GDM1 (cell line): ENCODE measurements around the gene DOCK7.
"Not testable (repeated sequence)": the region's sequence is repeated elsewhere in the genome, so short reads cannot be mapped to it uniquely, and the experiment has no call there.

Experiments used
- DNase-seq: peaks from one replicate; lab custom pipeline; 2025; lab: John Stamatoyannopoulos, UW

Gene DOCK7

DNA sequence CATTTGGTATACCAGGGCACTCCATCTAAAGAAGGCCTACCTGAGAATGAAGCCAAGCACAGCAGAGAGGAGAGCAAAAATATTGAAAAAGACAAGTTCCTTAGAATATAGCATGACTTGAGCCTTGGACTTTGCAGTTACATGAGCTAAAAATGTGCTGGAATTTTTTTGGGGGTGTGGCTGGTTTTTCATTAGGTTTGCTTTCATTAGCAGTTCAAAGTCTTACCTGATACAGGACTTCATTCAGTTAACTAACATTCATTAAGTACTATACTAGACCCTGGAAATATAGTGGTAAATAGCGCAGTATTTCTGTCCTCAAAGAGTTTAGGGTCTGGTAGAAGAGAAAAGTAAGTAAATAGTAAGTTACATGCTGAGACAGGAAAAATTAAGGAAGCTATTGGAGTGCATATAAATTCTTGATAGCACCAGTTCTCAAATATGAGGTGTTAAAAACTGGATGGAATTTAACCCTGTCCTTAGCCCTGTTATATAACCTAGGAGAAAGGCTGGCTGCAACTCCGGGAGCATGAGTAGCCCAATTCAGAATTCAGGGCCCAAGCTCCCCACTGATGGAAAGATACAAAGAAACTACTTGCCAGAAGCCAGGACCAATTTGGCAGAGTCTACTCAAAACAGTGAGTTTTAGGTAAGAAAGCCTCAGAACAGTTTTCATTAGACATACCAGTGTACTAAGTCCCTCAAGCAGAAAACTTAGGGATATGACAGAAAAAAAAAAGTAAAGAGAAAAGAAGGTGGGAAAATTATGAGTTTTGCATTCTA, 3.1 kb upstream of the DOCK7 start:
- DNase-seq: no peak

DNA sequence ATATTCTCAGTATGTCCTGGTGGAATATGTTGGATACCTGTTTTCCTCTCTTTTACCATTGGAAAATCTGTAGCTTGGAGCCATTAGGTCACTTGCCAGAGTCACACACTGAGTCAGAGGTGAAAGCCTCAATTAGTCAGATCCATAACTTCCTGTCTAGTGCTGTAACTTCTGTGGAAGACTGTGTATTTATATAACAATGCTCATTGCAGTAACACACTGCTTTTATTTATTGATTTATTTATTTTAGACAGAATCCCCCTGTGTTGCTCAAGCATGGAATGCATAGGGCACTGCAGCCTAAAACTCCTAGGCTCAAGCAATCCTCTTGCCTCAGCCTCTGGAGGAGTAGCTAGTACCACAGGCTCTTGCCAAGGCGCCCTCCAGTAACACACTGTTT, 1.3 kb upstream of the DOCK7 start:
- no peak for DNase-seq

DNA sequence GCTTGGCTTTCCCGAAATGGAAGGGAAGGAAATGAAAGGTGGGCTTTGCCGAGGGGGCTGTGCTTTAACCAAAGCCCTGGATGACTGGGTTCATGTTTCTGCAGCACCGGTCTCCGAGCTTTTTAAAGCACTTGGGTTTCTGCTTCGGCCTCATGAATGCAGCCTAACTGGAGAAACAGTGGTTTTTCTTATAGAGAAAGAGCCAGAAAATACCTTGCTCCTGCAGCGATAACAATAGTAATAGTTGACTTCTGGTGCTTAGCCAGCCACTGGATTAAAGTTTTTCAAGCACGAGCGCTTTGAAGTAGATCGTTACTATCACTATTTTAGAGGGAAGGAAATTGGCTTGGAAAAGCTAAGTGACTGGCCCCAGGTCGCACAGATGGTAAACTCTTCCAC, 500 bp upstream of the DOCK7 start:
- DNase-seq: no peak

DNA sequence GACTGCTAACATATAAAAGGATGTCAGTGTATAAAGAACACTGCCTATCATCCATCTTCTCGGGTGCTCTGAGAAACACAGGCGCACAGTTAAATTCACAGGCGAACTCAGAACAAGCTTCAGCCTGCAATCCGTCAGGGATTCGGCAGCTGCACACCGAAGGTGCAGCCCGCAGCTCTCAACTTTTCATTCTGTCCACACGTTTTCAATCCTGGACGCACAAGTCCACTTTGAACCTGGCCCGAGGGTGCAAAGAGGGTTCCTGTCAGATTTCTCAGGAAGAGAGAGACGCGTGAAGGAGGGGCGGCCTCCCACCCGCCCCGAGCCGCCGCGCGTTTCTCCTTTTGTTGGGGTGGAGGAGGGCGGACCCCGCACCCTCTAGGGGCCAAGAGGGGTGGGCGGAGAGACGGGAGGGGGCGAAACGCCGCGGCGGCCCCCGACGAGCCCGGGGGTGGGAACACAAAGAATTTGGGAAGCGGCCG, 724 bp downstream of the DOCK7 start:
- peak; percentile 17 for DNase-seq

DNA sequence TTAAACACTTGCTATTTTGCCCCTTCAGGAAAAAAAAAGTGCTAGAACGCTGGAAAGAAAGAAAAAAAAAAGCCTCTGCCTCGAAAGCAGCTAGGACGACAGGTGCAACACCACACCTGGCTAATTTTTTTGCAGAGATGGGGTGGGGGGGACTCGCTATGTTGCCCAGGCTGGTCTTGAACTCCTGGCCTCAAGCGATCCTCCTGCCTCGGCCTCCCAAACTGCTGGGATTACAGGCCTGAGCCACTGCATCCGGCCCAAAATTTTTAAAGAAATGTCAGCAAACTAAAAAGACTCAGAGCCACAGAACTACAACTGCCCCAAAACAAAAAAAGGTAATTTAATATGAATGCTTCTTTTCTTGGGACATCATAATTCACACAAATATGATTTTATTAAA, 1.4 kb downstream of the DOCK7 start:
- DNase-seq: no peak

DNA sequence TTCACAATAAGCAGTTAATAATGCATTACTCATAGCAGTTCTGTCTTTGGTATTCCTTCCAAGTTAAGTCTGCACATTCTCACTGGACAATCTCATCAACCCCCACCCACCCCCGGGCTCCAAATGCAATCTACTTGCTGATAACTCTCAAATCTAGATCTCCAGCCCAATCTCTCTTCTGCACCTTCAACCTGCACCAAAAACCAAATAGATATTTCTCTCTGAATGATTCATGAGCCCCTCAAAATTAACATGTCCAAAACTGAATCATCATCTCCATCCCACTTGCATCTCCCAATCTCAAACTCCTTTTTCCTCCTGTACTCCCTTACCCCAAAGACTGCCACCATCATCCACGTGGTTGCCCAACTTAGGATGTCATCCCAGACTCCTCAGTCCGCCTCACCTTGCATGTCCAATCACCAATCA, 2.7 kb downstream of the DOCK7 start:
- no peak for DNase-seq

DNA sequence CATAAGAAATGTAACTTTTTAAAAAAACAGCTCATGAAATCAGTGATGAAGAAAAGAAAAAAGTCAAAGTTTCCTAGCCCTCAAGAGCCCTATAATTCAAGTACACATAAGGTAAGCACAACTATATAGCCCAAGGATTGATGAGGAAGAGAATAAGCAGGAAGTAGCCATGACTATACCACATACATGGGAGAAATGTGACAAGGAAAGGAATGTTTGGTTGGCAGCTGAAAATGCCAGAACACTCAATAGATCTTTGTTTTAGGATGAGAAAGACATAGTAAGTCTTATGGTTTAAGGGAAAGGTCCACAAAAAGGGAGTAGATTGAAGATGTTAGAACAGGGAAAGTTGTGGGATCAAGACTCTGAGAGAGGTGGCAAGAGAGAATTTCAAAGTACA, 5.7 kb downstream of the DOCK7 start:
- DNase-seq: no peak

DNA sequence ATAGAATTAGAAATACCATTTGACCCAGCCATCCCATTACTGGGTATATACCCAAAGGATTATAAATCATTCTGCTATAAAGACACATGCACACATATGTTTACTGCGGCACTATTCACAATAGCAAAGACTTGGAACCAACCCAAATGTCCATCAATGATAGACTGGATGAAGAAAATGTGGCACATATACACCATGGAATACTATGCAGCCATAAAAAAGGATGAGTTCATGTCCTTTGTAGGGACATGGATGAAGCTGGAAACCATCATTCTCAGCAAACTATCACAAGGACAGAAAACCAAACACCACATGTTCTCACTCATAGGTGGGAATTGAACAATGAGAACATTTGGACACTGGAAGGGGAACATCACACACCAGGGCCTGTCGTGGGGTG, 7.2 kb downstream of the DOCK7 start:
- DNase-seq: not testable (repeated sequence)

DNA sequence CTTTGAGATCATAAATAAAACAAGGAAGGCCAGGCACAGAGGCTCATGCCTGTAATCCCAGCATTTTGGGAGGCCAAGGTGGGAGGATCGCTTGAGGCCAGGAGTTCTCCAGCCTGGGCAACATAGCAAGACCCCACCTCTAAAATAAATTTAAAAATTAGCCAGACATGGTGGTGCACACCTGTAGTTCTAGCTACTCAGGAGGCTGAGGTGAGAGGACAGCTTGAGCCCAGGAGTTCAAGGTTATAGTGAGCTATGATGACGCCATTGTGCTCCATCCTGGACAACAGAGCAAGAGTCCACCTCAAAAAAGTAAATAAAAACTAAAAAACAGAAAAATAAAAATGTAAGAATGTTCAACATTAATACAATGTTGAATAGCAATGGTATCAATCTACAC, 10.4 kb downstream of the DOCK7 start:
- not testable (repeated sequence) for DNase-seq

DNA sequence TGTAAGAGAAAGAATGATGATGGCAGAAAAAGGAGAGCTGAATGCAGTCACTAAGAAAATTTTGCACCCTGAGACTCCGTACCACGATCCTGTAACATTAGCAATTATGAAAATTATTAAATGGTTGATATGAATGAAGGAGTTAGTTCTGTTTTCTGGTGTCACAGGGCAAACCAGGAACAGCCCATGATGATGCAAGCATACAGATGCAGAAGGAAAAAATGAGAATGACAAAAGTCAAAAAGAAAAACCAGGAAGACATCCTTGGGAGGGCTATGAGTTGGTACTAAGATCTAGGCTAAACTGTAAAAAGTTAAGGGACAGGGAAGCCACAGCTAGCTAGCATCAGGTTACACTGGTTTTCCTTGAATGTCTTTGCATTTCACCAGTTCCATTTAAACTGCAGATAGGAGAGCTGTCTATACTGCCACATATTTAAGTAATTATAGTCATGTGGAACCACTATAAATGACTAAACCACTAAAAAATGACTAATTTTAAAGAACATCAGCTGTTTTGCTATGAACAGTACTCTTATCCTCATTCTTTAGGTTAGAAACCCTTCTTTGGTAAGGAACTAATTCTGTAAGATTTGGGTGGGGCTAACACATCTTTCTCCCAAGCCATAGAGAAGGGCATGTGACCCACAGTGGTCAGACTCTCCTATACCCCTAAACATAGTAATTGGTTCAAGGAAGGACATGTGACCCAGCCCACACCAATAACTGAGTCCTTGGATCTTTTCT, 11.4 kb downstream of the DOCK7 start:
- DNase-seq: no peak

DNA sequence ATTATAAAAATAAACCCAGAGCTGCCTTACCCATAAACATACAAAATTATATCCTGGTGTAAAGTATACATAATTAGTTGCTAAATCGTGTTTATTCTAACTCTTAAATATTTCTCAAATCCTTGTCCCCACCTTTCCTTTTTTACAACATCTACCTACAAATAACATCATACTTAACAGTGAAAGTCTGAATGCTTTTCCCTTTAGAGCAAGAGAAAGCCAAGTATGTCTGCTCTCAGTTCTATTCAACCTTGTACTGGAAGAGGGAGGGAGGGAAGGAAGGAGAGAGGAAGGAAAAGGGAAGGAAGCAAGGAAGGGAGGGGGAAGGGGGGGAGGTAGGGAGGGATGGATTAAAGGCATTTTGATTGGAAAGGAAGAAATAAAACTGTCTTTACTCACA, 14.6 kb downstream of the DOCK7 start:
- no peak for DNase-seq

DNA sequence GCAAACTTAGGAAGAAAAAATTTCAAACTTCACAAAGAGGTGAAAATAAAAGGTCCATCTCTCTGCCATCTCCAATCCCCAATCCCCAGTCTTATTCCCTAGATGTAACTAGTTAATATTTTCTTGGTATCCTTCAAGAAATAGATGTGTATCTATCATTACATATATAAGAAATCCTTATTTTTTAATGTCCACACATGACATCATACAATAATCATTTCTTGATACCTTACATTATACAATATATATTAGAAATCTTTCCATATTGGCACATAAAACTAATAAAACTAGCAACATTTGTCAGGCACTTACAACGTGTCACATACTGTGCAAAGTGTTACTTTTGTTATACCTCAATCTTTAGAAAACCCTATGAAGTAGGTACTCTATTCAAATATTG, 16.2 kb downstream of the DOCK7 start:
- no peak for DNase-seq

DNA sequence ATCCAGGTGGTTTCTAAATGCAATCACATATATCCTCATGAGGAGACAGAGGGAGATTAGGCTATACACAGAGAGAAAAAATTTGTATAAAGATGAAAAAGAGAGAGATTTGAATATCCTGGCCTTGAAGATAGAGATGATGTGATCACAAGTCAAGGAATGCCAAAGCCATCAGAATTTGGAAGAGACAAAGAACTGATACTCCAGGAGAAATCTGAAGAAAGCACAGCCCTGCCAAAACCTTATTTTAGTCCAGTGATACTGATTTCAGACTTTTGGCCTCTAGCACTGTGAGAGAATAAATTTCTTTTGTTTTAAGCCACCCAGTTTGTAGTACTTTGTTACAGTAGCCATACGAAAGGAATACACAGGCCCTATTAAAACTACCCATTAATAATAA, 33.4 kb downstream of the DOCK7 start:
- no peak for DNase-seq

DNA sequence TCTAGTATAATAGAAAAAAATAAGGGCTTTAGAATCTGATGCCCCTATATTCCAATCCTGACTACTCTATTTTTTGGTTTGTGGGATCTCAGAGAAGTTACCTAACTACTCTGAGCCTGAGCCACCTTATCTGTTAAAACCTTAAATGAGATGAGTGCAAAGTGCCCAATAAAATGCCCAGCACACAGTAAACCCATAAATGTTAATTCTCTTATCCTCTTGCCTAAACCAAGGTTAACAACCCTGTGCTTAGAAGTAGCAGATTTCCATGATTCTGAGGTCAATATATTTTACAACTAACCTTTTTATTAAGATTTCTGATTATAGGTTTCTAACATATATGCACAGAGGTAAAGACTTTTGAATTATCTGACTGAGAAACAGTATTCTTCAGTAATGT, 35.8 kb downstream of the DOCK7 start:
- DNase-seq: no peak

DNA sequence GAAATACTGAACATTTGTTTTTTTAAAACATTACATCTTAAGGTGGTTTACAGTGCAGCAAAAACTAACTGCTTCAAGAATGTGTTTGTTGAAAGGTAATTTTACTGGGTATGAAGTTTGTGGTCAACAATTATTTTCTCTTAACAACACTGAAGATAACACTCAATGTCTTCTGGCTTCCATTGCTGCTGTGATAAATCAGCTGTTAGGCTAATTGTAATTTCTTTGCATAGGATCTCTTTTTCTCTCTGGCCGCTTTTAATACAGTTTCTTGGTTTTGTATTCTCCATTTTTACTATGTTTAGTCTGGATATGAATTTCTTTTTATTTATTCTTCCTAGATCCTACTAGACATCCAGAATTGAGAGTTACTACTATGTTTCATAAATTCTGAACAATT, 44.9 kb downstream of the DOCK7 start:
- no peak for DNase-seq

DNA sequence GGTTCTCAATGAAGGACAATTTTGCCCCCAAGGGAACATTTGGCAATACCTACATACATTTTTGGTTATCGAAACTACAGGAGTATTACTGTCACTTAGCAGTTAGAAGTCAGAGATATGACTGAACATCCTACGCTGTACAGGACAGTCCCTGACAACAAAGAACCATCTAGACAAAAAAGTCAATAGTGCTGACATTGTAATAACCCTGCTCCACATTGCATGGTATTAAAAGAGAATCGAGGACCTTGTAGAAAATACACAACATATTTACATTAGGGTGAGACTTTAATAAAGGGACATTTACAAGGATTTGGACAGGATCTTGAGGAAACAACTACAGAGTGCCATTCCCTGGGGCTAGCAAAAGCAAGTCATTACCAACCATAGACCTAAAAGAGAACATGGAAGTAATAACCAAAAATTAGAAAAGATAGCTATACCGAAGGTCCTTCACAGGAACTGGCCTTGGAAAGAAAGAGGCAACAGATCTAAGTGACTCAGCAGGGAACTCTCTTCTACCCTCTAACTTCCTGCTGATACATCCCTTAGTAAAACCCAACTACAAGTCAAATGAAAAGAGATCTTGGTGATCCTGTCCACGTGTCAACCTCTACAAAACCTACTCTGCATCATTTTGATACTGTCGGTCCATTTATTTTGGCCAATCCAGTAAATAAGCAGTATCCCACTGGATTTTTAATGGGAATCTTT, 50.6 kb downstream of the DOCK7 start:
- no peak for DNase-seq

DNA sequence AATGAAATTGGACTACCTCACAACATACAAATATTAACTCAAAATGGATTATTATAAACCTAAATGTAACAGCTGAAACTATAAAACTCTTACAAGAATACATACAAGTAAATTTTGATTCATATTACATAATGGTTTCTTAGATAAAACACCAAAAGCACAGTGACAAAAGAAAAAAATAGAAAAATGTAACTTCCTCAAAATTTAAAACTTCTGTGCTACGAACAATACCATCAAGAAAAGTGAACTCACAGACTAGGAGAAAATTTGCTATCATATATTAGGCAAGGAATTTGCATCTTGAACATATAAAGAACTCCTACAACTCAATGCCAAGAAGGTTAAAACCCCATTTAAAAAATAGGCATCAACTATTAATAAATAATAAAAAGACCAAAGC, 59.7 kb downstream of the DOCK7 start:
- DNase-seq: no peak

DNA sequence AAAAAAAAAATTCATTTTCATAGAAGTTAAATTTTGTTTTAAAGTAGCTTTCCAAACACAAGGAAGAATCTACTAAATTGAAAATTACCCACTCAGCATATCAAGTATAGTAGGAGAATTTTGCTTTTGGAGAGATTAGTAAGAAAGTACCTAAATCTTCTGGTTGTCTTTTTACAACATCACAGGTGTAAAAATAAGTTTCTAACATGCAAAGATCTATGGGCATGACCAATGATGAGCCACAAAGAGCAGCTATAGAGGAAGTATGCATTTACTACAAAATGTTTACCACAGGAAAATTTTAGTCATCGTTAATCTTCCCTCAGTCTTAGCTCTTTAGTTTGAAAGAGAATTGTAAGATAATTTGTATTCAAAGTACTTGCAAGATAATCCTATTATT, 62.8 kb downstream of the DOCK7 start:
- no peak for DNase-seq

DNA sequence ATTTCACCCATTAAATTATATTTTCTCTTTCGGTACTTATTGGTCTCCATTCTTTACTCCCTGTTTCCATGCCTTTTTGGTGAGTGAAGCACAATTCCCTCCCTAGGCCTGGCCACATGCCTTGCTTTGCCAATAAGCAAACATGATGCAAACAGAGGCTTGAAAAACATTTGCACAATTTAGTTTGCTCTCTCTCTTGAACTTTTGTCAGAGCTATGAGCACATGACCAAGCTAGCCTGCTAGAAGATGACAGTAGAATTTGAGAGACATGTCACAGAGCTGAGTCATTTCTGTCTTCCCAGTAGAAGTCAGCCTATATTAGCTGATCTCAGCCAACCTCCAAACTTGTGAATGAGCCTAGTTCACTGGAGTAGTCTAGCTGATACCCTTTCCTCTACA, 66.3 kb downstream of the DOCK7 start:
- peak; percentile 3 for DNase-seq

DNA sequence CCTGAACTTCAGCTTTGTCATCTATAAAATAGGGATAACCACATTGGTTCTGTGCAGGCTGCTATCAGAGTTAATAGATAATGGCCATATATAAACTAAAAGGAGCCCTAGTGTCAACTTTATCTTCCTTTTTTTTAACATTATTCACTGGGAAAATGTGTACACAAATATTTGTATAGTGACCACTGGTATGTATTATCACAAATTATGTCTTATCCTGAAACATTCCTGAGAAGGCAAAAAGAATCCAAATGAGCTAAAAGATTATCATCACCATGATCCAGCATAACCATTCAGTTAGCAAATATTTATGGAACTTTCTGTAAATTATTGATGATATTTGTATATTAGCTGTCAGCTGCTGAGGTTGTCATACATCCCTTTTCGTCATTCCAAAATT, 74.3 kb downstream of the DOCK7 start:
- DNase-seq: no peak

DNA sequence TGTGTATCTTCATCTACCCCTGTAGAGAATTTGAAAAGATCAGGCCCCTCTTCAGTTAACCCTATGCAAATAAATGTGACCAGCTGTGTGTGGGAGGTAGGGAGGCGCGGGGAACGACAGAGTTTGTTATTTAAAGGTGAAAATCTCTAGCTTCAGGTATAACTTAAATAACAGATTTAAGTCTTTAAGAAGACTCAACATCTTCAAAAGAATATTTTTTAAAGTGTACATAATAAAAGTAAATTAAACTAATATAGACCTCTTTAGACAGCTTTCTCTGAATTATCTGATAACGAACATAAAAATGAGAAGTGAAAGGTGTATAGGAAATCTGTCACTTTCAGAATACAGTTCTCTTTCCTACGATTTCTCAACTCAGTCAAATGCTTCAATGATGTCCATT, 74.9 kb downstream of the DOCK7 start:
- DNase-seq: no peak

DNA sequence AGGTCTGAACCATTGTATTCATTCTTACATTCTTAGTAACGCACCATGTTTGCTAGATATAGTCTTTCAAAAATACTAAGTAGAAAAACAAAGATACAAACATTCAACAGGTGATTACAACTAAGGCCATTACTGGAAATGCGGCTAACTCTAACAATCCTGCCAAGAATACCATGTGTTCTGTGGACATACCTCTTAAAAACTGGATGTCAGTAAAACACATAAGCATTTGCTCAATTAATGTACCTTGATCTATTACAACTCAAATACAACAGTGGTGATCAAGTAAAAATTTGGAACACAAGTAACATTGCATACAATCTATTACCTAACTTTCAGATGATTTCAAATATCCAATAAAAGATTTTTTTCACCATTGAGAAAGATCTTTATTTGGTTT, 75.4 kb downstream of the DOCK7 start:
- no peak for DNase-seq

DNA sequence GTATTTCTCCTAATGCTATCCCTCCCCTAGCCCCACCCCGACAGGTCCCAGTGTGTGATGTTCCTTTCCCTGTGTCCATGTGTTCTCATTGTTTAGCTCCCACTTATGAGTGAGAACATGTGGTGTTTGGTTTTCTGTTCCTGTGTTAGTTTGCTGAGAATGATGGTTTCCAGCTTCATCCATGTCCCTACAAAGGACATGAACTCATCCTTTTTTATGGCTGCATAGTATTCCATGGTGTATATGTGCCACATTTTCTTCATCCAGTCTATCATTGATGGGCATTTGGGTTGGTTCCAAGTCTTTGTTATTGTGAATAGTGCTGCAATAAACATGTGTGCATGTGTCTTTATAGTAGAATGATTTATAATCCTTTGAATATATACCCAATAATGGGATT, 77.6 kb downstream of the DOCK7 start:
- not testable (repeated sequence) for DNase-seq
